Activated T-helper 1 cell treated with Interleukin-2 at 50 U/mL for 16 hours (primary cell): ENCODE measurements around the gene ZNF467.
A peak's percentile ranks its signal among the peaks of the same experiment; 100 is the strongest.

ENCODE experiments used
- DNase-seq: peaks from one replicate; pipeline ENCODE4 v3.0.0-alpha.2; 2020; ENCODE audit warnings: low read depth

ZNF467 gene

DNA sequence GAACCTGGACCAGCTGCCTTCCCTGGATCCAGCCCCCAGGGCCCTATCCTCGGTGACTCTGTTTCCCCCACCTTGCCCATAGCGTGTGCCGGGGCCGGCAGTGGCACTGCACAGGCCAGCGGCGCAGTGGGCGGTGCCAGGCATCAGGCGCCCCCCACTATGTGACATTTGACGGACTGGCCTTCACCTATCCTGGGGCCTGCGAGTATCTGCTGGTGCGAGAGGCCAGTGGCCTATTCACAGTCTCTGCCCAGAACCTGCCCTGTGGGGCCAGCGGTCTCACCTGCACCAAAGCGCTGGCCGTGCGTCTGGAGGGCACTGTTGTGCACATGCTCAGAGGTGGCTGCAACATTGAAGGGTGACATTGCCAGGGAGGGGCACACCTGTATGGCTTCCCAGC lies 12.0 kb upstream of the ZNF467 start:
- no peak for DNase-seq

DNA sequence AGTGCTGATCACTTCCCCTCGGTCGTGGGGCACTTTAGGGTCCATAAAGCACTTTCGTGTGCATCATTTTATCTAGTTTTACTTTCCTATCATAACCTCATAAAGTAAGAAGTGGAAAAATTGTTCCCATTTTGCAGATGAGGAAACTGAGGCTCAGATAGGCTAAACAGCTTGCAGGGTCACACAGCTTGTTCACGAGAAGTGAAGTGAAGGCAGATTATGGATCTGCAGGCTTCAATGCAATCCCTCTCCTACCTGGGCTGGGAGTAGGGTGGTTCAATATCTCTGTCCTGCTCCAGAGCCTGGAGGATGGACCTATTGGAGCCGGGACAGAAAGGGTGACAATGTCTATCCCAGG lies 10.8 kb upstream of the ZNF467 start:
- no peak for DNase-seq

DNA sequence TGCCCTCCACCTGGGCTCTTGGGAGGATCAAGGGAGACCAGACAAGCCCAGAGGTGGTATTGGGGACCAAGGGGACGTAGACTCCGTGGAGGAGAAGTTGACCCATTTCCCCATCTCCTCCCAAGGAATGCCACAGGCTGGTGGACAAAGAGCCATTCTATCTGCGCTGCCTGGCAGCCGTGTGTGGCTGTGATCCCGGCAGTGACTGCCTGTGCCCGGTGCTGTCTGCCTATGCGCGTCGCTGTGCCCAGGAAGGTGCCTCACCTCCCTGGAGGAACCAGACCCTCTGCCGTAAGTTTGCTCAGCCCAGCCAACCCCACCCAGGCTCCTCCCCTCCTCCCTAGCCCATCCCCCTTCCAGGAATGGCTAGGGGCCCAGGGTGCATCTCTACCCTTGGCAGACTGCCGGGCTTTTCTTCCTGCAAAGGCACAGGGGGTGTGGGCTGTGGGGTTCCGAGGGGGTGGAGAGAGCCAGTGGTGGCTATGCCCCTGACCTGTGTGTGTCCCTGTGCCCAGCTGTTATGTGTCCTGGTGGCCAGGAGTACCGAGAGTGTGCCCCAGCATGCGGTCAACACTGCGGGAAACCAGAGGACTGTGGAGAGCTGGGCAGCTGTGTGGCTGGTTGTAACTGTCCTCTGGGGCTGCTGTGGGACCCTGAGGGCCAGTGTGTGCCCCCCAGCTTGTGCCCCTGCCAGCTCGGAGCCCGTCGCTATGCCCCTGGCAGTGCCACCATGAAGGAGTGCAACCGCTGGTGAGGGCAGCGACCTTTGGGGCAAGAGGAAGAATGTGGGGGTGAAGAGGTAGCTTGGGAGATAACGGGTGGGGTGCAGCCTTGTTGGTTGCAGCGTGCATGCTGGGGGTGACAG lies 10.2 kb upstream of the ZNF467 start:
- DNase-seq = no peak

DNA sequence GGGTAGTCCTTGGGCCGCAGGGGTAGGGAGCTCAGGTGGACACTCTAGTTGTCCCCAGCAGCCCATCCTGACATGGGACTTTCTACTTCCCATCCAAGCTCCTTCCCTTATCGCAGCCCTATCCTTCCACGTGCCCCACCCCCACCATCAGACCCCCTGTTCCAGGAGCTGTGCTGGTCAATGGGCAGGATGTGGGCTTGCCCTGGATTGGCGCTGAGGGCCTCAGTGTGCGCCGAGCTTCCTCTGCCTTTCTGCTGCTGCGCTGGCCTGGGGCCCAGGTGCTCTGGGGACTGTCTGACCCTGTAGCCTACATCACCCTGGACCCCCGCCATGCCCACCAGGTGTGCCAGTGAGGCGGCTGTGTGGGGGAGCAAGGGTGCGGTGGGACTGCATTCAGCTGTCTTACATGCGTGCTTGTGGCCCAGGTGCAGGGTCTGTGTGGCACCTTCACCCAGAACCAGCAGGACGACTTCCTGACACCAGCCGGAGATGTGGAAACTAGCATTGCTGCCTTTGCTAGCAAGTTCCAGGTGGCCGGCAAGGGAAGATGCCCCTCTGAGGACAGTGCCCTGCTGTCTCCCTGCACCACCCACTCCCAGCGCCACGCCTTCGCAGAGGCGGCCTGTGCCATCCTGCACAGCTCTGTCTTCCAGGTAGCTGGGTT lies 9.4 kb upstream of the ZNF467 start:
- DNase-seq = no peak

DNA sequence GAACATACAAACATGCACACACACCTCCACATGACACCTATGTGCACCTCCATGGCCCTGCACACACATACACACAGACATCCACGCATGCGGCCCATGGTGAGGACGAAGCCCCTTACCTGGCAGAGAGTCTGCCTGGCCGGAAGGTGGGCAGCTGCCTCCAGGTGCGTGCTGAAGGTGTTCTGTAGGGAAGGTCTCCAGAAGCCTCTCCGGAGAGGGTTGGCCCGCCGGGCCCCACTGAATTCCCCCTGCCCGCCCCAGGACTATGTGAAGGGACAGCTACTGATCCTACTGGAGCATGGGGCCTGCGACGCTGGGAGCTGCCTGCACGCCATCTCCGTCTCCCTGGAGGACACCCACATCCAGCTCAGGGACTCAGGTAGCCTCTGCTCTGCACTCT lies 8.5 kb upstream of the ZNF467 start:
- DNase-seq = no peak

DNA sequence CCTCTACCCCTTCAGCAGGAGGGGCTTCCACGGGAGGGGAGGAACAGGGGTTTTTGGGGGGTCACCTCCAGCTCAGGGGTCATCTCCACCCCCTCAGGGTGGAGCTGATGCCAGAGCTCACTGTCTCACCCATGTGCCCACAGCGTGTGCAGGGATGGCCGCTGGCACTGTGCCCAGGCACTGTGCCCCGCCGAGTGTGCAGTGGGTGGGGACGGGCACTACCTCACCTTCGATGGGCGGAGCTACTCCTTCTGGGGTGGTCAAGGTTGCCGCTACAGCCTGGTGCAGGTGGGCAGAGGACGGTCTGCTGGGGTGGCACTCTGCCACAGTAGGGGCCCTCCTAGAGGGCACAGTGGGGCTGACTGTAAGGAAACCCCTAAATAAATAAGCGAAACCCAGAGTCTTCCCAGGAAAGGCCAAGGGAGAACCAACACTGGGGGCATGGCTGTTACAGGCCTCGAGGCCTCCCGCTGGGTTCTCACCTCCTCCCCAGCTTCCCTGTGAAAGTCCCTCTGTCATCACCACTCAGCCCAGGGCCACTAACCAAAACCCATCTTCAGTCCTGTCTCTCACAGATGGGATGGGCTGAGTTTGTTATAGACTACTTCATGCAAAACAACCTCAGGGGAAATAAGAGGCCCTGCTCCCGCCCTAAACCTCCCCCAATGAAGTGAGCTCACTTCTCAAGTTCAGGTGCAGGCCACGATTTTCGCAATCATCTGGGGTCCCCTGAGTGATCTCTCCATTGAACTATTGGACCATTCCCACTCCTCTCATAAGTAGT lies 7.4 kb upstream of the ZNF467 start:
- DNase-seq = no peak

DNA sequence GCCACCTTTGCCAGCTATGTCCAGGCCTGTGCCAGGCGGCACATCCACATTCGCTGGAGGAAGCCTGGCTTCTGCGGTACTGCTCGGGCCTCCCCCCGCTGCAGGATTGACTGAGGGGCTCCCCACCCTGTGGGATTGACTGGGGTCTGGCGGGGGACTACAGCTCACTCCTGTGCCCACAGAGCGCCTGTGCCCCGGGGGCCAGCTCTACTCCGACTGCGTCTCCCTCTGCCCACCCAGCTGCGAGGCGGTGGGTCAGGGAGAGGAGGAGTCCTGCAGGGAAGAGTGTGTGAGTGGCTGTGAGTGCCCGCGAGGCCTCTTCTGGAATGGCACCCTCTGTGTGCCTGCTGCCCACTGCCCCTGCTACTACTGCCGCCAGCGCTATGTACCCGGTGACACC lies 6.7 kb upstream of the ZNF467 start:
- DNase-seq = no peak

DNA sequence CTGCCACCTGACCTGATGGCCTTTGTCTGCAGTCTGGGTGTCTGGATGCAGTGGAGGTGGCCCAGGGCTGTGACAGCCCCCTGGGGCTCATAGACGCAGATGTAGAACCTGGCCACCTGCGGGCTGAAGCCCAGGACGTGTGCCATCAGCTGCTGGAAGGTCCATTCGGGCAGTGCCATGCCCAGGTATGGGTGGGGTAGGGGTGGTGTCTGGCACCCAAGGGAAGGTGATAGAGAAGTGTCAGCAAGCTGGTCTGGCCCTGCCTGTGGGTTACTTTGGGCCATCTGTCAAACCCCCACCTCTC lies 6.1 kb upstream of the ZNF467 start:
- DNase-seq = no peak

DNA sequence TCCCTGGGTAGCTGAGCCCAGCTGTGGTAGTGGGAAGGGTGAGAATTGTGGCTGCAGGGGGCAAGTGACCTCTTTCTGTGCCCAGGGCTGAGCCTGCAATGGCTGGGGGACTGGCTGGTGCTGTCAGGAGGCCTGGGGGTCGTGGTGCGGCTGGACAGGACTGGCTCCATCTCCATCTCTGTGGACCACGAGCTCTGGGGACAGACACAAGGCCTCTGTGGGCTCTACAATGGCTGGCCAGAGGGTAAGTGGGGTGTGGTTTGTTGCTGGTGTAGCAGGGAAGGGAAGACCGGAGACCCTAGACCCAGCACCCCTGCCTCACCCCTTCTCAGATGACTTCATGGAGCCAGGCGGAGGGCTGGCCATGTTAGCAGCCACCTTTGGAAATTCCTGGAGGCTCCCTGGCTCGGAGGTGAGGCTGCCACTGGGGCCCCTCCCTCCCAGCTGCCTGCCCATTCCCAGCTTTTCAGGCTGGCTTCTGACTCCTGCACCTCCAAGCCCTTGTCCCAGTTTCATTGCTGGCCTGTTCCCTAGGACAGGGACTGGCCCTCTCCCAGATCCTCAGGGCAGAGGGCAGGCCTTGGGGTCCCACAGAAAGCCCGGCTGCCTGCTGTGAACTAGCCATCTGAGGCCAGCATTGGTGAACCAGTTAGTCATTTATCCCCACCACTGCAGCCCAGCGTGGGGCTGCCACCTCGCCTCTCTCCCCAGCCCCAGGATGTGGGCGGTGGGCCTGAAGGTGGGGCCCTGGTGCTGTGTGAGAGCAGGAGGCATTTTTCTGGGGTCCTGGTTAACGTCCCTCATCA lies 5.5 kb upstream of the ZNF467 start:
- no peak for DNase-seq

DNA sequence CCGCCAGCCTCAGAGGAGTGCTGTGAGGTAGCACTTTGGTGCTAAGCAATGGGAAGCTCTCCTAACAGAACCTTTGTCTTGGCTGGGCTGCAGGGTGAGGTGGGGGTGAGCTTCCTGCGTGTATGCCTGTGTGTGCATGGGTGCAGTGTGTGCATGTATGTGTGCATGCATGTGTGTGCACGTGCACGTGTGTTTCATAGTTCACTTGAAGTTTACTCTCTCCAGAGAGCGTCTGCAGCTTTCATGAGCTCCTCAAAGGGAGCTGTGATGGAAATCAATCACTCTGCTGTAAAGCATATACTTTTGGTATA lies 4.9 kb upstream of the ZNF467 start:
- DNase-seq = no peak

DNA sequence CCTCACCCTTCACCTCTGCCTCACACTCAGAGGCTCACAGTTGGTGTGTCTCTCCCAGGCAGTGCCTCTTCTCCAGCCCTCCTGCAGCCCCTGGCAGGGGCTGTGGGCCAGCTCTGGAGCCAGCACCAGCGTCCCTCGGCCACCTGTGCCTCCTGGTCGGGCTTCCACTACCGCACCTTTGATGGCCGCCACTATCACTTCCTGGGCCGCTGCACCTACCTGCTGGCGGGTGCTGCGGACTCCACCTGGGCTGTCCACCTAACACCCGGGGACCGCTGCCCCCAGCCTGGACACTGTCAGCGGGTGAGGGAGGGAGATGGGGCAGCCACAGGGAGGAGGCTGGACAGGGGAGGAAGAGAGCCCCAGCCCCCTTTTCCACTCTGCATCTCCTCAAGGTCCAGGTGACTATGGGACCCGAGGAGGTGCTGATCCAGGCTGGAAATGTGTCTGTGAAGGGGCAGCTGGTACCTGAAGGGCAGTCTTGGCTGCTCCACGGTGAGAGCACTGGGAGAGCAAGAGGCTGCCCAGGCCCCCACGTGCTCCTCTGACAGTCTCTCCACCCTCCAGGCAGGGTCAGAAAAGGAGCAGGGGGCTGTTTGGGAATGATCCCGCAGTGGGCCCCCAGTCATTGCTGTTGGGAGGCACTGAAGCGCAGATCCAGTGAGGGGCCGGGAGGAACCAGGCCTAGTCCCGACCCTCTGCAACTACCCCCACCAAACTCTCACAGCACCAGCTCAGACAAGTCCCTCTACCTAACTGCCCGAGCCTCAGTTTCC lies 4.4 kb upstream of the ZNF467 start:
- no peak for DNase-seq

DNA sequence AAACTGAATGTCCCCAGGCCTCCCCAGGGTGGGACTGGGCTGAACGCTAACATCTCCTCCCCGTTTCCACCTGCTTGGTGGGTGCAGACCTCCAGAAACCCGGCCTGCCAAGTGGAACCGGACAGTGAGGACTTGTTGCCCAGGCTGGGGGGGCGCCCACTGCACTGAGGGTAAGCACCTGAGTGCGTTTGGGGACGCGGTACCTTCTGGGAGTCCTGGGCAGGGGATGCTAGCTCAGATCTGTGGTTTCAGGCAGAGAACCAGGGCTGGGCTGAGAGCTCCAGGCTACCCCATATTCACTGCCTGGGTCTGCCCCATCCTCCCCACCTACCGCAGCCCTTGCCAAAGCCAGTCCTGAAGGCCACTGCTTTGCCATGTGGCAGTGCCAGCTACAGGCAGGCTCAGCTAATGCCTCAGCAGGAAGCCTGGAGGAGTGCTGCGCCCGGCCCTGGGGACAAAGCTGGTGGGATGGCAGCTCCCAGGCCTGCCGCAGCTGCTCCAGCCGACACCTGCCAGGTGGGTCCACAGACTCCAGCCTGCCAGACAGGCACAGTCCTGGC lies 3.5 kb upstream of the ZNF467 start:
- no peak for DNase-seq

DNA sequence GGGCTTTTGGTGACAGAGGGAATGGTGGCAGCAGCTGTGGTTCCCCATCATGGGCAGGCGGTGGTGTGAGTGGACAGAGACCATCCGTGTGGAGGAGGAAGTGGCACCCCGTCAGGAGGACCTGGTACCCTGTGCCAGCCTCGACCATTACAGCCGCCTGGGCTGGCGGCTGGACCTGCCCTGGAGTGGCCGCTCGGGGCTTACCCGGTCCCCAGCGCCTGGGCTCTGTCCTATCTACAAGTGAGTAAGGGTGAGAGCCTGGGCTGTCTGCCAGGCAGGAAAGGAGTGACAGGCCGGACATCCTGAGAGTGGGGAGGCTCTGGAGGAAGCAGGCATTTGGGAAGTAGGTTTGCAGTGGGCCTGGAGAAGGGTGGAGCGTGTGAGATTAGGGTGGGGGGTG lies 2.9 kb upstream of the ZNF467 start:
- no peak for DNase-seq

DNA sequence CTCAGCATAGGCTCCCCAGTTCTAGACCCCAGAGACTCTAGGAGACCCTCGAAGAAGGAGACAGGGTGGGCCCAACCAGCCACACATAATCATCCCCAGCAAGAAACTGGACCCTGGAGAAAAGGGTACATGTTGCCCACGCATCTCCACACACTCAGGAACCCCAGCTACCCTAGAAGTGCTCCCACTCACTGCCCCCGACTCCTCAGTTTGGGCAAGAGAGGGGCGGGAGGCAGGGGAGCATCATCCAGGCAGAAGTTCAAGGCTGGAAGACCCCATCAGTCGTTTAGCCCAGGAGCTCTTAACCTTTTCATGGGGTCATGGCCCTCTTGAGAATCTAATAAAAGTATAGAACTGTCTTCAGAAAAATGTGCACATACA lies 1.8 kb upstream of the ZNF467 start:
- DNase-seq = no peak

DNA sequence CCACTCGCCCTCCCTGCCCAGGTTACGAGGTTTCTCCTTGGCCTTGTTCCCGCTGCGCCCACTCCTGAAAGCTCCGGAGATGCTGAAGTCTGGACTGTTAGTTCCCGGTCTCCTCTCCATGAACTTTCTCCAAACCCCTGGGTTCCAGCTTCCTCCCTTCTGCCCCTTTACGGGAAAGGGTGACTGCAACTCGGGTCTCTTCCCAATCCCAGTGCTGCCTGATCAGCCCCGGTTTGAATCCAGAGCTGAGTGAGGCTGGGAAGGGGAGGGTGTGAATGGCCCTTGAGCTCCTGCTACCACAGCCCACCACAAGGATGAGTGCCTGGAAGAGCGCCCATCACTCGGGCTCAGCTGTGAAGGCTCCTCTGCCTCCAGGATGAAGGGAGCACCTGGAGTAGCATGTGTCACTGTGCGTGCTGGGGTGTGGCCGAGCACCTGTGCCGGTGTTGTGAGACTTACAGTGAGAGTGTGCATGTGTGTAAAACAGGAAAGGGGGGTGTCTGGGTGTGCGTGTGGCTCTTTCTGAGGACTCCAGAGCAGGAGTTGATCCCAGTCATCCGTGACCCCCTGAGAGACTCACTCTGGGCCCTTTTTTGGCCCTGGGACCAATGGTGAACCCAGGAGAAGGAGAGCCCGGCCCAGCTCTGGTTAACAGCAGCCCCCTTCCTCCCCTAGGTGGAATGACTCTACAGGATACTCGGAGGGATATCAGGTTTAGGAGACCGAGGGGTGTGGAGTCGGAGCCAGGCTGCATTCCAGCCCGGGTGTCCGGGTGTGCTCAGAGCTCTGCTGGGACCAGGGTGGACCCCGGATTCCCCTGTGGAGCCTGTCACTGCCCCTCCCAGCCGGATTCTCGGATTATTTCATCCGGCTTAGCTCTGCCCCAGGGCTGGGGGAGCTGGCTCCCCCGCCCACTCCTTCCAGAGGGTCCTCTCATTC lies 1.1 kb upstream of the ZNF467 start:
- no peak for DNase-seq

DNA sequence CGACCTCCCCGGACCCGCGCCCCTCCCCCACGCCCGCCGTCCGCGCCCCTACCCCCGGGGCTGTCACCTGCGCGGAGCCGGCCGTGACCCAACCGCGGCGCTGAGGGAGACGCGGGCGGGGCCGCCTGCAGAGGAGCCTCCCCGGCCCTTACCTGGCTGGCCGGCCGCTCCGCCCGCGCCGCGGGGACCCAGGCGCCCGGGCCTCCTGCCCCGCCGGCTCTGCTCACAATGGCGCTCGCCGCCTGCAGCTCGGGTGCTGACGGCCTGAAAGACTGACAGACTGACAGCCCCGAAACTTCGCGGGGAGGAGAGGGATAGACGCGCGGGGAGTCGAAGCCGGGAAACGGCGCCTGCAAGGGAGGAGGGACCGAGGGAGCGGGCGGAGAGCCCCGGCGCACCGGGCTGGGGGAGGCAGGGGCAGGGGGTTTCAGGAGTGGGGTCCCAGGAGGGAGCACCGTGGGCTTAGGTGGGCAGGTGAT lies 393 bp downstream of the ZNF467 start:
- no peak for DNase-seq

DNA sequence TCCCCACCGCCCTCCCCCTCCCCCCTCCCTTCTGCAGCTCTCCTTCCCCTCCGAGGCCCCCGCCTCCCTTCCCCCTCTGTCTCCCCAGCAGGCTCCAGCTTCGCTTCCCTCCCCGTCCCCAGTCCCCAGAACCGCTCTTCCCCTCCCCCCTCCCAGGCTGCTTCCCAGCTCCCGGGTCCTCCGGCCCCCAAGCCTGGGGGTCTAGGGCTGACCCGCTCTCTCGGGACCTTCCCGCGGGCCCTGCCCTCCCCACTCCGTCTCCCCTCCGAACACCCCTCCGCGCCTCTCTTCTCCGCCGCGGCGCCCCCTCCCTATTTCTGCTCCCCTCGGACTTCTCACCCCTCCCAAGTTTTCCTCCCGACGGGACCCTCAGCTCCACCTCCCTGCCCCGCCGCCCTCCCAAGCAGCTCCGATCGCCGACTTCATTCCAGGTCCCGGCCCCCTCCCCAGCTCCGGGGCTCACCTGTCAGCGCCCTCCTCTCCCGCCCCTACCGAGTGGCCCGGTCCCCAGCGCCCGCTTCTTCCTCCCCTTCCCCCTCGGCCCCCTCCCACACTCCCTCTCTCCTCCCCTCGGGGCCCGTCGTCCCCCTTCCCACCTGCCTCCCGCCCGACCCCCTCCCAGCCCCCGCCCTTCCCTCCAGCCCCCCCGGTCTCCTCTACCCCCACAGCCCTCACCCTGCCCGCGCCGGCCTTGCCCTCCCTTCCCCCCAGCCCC lies 990 bp downstream of the ZNF467 start:
- DNase-seq = no peak

DNA sequence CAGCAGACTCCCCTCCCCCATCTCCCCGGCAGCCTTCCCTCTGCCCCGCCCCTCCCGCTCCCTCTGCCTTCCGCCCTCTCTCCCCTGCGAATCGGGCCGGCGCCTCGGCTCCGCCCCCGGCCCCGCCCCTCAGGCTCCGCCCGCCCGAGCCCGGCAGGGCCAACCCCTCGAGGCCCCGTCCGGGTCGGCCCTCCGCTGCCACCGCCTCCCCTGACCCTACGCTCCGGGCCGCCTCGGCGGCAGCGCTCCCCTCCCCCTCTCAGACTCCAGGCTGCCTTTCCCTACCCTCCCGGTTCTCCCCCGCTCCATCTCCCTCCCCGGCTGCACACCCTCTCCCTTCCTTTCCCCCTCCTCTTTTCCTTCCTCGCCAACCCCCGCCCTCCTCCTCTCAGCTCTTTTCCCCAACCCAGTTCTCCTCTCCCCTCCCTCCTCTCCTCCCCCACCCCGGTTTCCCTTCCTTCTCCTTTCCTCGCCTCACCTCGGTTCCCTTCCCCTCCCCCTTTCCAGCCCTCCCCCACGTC lies 1.6 kb downstream of the ZNF467 start:
- peak; percentile 81 for DNase-seq
